ENCODE data around the gene RNF223.

DNA sequence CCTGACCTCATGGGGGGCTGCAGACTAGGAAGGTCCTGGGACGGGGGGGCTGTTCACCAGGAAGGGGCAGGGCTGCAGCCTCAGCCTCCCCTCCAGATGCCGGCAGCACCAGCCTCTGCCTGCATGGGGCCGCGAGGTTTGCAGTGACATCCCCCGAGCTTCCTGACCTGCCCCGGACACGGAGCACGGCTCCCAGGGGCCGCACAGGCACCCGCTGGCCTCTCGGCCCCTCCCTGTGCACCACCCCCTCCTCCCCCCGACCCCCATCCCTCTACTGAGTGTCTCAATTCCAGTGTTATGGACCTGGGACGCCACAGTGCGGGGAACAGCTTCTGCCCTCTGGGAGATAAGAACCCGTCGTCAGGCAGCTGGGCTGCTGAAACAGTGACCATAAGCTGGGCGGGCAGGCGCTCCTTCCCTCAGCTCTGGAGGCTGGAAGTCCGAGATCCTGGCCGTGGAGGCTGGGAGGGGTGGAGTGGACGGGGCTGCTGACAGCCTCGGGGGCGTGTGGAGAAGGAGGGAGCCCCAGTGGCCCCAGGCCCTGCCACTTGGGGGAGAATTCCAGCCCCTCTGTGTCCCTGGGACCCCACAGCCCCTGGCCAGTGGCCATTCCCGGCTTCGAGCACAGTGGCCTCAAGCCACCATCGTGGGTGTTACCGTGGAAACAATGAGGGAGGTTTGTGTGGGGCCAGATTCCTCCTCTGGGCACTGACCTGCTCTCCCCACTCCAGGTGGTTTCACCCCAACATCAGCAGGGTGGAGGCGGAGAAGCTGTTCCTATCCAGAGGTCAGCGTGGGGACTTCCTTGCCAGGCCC is 11.6 kb downstream of the RNF223 start:
- TF ChIP-seq, protein P1, sequence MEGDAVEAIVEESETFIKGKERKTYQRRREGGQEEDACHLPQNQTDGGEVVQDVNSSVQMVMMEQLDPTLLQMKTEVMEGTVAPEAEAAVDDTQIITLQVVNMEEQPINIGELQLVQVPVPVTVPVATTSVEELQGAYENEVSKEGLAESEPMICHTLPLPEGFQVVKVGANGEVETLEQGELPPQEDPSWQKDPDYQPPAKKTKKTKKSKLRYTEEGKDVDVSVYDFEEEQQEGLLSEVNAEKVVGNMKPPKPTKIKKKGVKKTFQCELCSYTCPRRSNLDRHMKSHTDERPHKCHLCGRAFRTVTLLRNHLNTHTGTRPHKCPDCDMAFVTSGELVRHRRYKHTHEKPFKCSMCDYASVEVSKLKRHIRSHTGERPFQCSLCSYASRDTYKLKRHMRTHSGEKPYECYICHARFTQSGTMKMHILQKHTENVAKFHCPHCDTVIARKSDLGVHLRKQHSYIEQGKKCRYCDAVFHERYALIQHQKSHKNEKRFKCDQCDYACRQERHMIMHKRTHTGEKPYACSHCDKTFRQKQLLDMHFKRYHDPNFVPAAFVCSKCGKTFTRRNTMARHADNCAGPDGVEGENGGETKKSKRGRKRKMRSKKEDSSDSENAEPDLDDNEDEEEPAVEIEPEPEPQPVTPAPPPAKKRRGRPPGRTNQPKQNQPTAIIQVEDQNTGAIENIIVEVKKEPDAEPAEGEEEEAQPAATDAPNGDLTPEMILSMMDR (conservative IDR thresholded peaks at IDR 0.05; ENCODE audit: low read depth, low read length), result no peak
- no peak for TF ChIP-seq EZH2 (IDR thresholded peaks at IDR 0.05; ENCODE audit: low read length, unreplicated experiment)
